Osteocyte (in vitro differentiated cells): ENCODE data around the gene IGHMBP2. TPM values are rescaled to one million over a fixed set of nuclear protein-coding genes. Genes with fewer than 3 reads are reported as not detected.

Experiments used
- DNase-seq: peaks from one replicate; pipeline ENCODE4 v3.0.0; 2021; ENCODE audit warnings: mixed read lengths; ENCODE audit not compliant: unreplicated experiment; ENCODE audit errors: extremely low spot score
- H3K27ac Mint-ChIP-seq: one replicate; pipeline ENCODE4 v1.8.0; 2021; ENCODE audit warnings: mild to moderate bottlenecking, mixed read lengths; ENCODE audit not compliant: unreplicated experiment
- H3K27me3 Mint-ChIP-seq: one replicate; pipeline ENCODE4 v1.8.0; 2021; ENCODE audit warnings: mixed read lengths; ENCODE audit not compliant: unreplicated experiment
- H3K36me3 Mint-ChIP-seq: one replicate; pipeline ENCODE4 v1.8.0; 2021; ENCODE audit warnings: mixed read lengths; ENCODE audit not compliant: unreplicated experiment
- H3K4me1 Mint-ChIP-seq: one replicate; pipeline ENCODE4 v1.8.0; 2021; ENCODE audit warnings: mixed read lengths; ENCODE audit not compliant: unreplicated experiment
- H3K4me3 Mint-ChIP-seq: one replicate; pipeline ENCODE4 v1.8.0; 2021; ENCODE audit warnings: mild to moderate bottlenecking, moderate library complexity, mixed read lengths; ENCODE audit not compliant: unreplicated experiment
- H3K9me3 Mint-ChIP-seq: one replicate; pipeline ENCODE4 v1.8.0; 2021; ENCODE audit warnings: mixed read lengths; ENCODE audit not compliant: unreplicated experiment
- total RNA-seq: library from RNA; stranded (reverse); gene quantifications from 2 replicates; pipeline ENCODE4 v1.2.1, GENCODE V29; 2021
- TF ChIP-seq, protein P1 (sequence below): fragments of 200-600 bp; sonication (generic); IDR thresholded peaks from 2 replicates; pipeline ENCODE4 v1.5.0; 2021; ENCODE audit warnings: antibody characterized with exemption, mild to moderate bottlenecking, moderate library complexity

The IGHMBP2 gene
- total RNA-seq, 1 donor from 2014 or later = 30.5 TPM

DNA sequence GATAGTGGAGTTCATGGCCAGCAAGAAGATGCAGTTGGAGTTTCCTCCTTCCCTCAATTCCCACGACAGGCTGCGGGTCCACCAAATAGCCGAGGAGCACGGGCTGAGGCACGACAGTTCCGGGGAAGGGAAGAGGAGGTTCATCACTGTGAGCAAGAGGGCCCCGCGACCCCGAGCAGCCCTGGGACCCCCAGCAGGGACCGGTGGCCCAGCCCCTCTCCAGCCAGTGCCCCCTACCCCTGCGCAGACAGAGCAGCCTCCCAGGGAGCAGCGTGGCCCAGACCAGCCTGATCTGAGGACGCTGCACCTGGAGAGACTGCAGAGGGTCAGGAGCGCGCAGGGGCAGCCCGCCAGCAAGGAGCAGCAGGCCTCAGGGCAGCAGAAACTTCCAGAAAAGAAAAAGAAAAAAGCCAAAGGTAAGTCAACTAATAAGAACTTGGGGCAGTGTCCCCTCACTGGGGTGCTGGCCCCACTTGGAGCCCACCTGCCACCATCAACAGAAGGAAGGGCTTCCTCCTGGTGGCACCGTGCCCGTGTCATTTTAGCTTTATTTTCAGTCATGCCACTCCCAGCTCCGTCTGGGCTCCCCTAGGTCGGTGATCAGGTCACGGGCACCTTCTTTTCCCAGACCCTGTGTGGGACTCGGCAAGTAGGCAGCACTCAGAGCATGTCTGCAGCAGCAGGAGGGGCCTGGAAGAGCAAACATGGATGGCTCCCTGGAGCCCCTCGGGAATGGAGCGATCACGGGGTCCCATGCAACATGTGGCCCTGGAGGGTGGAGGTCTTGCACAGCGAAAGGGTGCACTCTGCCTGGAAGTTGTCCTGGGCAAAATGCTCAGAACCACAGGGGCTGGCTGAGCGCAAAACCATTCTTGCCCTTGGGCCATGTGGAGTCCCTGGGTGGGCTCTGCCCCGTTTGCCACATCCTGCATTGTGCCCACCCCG, 33.3 kb downstream of the IGHMBP2 start:
- peaks cover 19% of the 10 kb centered on the region for H3K36me3 Mint-ChIP-seq

DNA sequence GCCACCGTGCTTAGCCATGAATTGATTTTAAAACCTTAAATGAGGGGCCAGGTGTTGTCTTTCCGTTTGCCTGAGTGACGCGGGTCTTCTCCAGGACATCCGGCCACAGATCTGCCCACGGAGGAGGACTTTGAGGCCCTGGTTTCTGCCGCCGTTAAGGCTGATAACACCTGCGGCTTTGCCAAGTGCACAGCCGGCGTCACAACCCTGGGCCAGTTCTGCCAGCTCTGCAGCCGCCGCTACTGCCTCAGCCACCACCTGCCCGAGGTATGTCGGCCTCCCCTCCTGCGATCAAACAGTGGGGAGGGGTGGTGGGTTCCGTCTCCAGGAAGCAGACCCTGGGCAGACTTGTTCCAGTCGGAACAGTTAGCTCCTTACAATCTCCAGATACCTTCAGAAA, 34.4 kb downstream of the IGHMBP2 start:
- TF ChIP-seq, protein P1, sequence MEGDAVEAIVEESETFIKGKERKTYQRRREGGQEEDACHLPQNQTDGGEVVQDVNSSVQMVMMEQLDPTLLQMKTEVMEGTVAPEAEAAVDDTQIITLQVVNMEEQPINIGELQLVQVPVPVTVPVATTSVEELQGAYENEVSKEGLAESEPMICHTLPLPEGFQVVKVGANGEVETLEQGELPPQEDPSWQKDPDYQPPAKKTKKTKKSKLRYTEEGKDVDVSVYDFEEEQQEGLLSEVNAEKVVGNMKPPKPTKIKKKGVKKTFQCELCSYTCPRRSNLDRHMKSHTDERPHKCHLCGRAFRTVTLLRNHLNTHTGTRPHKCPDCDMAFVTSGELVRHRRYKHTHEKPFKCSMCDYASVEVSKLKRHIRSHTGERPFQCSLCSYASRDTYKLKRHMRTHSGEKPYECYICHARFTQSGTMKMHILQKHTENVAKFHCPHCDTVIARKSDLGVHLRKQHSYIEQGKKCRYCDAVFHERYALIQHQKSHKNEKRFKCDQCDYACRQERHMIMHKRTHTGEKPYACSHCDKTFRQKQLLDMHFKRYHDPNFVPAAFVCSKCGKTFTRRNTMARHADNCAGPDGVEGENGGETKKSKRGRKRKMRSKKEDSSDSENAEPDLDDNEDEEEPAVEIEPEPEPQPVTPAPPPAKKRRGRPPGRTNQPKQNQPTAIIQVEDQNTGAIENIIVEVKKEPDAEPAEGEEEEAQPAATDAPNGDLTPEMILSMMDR = no peak
- Mint-ChIP-seq H3K27me3 (no peaks in the 10 kb centered on the region), H3K4me3 (no peak overlapping the region), H3K36me3 (peaks cover 16% of the 10 kb centered on the region), H3K9me3 (no peaks in the 10 kb centered on the region), H3K4me1 (peaks cover 3% of the 10 kb centered on the region), H3K27ac (no peak overlapping the region)
- DNase-seq = no peak

More for the DNA sequence above, 33.3 kb downstream of the IGHMBP2 start:
- no peaks in the 10 kb centered on the region for H3K9me3 Mint-ChIP-seq
- TF ChIP-seq, protein P1 = no peak
- no peak overlapping the region for H3K4me3 Mint-ChIP-seq
- no peak for DNase-seq
- H3K4me1 Mint-ChIP-seq = peaks cover 2% of the 10 kb centered on the region
- H3K27me3 Mint-ChIP-seq = no peaks in the 10 kb centered on the region
- no peak overlapping the region for H3K27ac Mint-ChIP-seq

DNA sequence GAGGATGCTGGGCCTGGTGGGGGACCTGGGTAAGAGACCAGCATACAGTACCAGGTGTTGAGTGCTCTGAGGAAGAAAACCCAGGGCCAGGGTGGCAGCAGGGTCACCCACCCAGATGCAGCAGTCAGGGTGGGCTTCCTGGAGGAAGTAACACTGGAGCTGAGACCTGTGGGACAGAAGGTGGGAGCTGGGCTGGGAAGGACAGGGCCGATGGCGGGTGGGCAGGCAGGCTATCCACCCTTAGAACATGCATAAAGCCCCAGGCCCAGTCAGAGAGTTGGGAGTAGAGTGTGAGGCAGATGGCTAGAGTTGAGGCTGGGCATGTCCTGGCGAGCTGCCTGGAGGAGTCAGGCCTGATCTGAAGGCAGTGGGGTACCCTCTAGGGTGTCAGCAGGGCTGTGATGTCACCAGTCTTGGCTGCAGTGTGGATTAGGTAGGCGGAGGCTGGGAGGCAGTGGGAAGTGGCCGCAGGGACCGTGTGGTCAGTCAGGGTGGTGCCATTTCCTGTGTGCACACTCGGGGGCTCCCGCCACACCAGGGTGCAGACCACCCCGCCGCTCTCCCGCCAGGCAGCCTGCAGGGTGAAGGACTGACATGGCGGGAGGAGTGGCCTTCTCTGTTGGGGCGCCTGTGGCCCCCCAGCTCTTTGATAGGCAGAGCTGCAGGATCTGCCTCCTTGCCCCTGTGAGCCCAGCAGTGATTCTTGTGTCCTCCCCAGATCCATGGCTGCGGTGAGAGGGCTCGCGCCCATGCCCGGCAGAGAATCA, 35.3 kb downstream of the IGHMBP2 start:
- Mint-ChIP-seq H3K36me3 (peaks cover 16% of the 10 kb centered on the region), H3K9me3 (no peaks in the 10 kb centered on the region), H3K4me3 (no peak overlapping the region), H3K27me3 (no peaks in the 10 kb centered on the region), H3K4me1 (peaks cover 3% of the 10 kb centered on the region), H3K27ac (no peak overlapping the region)
- DNase-seq = no peak
- TF ChIP-seq, protein P1 = no peak

DNA sequence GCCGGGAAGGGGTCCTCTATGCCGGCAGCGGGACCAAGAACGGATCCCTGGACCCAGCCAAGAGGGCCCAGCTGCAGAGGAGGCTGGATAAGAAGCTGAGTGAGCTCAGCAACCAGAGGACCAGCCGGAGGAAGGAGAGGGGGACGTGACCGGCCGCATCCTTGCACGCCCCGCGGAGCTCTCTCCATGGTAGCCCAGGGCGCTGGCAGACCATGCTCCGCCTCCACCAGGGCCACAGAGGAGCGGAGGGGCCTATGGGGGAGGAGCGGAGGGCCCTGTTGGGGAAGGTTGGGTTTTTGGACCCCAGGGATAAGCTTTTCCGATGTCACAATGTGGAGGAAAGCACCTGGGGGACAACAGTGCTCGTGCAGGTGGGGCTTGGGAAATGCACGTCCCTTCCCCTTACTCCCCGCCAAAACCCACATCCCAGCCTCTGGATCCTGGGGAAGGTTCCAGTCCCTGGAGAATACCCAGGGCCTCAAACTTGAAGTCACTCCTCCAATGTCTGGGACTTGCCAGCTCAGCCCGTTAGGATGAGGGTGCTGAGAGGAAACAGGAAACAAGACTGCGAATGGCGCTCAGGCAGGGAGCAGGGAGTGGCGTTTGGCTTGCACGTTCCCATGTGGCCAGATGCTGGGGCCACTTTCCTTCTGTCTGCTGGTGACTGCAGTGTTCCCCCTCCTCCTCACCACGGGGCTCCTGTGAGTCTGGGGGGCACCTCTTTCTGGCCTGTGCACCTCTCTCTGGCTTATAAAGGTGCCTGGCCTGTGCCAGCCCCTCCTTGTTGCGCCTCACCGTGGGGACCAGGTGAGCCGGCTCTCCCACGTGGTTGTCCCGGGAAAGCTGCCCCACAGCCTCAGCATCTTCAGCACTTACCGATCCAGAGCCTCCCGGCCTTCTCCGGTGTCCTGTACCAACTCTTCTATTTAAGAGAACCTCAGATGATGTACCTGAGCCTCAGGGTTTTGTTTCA, 36.2 kb downstream of the IGHMBP2 start:
- no peaks in the 10 kb centered on the region for H3K9me3 Mint-ChIP-seq
- no peaks in the 10 kb centered on the region for H3K27me3 Mint-ChIP-seq
- TF ChIP-seq, protein P1 = no peak
- H3K4me1 Mint-ChIP-seq = peaks cover 3% of the 10 kb centered on the region
- H3K27ac Mint-ChIP-seq = no peak overlapping the region
- no peak overlapping the region for H3K4me3 Mint-ChIP-seq
- H3K36me3 Mint-ChIP-seq = peaks cover 16% of the 10 kb centered on the region
- no peak for DNase-seq
